COLO668 (cell line): Measurements from ENCODE around the gene HPS1.

Experiments
- DNase-seq: peaks from one replicate; lab custom pipeline; 2025; ENCODE audit not compliant: unreplicated experiment; lab: John Stamatoyannopoulos, UW

HPS1 gene

GRCh38 chr10:98446661-98447221 is at the start of gene HPS1:
Gene HPS1 (minus strand): TSS chr10:98446935. CDS start chr10:98443240, 3,695 bp downstream.
- DNase-seq, result peak; percentile 80

- DNase-seq, result no peak
These were observed 46.0 kb upstream of the HPS1 start for GRCh38 chr10:98492763-98493162.

- peak; percentile 9 for DNase-seq
These were observed 43.1 kb upstream of the HPS1 start for GRCh38 chr10:98489561-98490481.

GRCh38 chr10:98488669-98489430 is 42.1 kb upstream of the HPS1 start:
- DNase-seq, result no peak

GRCh38 chr10:98487649-98488048 is 40.9 kb upstream of the HPS1 start:
- no peak for DNase-seq

DNA sequence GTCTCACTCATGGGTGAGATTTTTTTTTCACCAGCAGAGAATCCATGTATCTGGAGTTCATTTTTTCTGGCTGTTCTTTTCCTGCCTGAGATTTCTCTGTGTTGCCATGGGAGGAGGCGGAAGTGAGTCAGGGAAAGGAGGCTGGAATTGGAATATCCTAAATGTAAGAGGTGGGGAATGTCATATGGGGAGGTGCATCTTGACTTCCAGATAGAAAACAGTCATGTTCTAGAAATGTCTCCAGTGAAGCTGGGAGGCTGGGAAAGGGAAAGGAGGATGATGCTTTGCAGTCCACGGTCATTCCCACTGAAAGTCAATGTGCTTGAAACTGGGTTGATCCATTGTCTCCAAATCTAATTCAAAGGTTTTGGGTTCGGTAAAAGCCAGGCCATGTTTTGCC is 39.7 kb upstream of the HPS1 start:
- no peak for DNase-seq

DNA sequence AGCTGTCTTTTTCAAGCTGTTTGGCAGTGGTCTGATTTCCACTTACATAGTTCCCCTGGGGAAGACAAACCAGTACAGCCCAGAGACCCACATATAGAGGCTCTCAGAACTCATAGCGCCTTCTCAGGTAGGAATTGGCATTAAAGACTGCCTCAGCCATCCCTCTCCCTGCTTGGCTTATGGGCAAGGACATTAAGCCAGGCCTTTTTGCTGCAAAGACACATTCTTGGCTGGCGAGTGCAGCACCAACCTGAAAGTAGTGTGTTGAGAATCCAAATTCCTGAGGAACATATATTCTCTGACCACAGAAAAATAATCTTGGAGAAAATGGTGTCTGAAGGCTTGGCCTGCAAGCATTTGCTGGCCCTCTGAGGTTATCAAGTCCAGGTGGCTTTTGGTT is 39.2 kb upstream of the HPS1 start:
- DNase-seq, result no peak

DNA sequence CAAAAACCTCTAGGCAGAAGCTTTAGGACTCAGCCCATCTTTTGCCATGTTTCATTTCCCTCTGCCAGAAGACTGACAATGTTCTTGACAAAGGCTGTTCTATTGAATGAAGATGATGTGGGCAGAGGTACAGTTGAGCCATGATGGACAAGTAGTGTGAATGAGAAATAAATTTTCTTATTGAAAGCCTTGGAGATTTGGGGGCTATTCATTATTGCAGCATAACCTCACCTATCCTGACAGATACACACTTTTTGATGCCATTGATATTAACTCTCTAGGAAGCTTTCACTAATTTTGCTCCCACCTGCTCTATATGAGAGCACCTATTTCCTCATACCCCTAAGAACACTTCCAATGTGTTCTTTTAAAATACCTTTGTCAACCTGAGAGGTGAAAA is 36.9 kb upstream of the HPS1 start:
- no peak for DNase-seq

DNA sequence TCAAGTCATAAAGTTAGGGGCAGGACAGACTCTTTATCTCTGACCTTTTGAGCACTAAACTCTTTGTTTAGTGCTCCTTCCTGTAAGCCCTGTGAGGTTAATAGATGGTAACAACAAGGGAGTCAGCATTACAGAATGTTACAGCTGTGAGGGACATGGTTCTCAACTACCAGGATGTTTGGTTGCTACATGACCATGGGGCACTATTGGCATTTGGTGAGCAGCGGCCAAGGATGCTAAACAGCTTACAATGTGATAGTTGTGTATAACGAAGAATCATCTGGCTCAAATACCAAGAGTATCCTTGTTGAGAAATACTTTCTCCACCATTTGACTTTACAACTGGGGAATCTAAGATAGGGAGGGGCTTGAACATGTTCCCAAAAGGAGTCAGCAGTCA is 35.4 kb upstream of the HPS1 start:
- DNase-seq, result no peak

DNA sequence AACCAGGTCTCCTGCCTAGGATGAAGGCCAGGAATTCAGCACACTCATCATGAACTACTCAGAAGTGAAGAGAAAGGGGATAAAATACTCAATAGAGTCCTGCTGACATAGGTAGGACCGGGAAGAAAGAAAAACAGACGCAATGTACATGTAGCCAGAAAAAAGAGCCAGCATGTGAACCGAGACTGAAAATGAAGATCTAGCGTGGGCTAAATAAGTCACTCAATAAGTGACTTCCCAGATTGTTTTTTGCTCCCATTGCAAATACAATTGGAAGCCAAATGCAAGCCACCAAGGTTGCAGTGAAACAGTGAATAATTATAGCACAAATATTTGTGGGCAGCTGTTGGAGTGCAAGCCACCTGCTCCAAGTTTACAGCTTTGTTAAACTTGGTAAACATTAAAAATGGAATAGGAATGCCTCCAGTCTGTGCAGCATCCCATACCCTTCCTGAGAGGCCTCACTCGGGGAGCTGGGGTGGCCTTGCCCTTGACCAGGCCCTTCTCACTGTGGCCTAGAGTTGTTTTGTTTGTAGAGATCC is 34.7 kb upstream of the HPS1 start:
- DNase-seq, result peak; percentile 7

DNA sequence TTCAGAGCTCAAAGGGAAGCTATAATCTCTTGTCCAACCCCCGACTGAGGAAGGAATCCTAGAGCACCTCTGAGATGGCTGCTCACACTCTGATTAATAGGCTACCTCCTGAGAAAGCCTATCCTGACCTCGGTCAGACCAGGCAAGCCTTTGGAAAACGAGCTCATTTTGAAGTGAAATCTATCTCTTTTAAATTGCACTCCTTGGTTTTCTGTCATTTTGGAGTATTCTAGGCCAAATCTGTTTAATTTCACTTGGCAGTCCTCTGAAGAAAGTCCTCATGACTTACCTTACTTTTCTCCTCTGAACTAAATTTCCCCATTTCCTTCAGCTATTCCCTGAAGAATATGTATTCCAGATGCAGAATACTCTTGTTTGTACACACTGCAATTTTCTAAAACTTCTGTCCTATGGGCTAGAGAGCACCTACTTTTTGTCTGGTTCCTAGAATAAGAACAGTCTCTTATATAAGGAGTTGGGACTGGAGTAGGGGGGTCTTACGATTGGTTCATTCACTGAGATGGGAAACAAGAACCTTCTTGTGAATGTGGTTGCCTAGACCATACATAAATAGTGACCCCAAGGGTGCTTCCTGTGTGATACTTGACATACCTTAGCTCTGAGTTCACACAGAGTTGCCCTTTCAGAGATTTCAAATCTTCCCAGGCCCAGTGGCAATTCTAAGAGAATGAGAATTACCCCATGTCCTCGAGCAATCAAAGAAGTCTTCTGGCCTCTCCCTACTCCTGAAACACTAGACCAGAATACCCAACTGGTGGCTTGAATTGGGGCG is 31.9 kb upstream of the HPS1 start:
- no peak for DNase-seq

- no peak for DNase-seq
These were observed 31.1 kb upstream of the HPS1 start for GRCh38 chr10:98477861-98478260.

GRCh38 chr10:98474628-98475027 is 27.9 kb upstream of the HPS1 start:
- no peak for DNase-seq

GRCh38 chr10:98472196-98472595 is 25.5 kb upstream of the HPS1 start:
- no peak for DNase-seq

DNA sequence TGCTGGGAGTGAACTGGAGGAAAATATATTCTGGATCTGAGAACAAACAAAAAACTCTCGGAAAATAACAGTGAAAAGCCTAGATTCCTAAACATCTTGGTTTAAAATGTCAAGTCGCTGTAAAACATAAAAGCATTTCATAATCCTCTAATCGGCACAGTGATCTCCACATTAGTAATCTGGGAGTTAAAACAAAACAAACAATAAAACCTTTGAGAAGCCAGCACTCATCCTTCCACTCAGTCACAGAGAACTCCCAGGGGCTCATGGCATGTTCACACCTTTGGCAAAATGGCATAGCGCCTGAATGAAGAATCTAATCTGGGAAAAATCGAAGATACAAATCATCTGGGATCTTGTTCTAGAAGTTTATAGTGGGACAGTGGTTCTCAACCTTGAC is 24.1 kb upstream of the HPS1 start:
- DNase-seq, result no peak

GRCh38 chr10:98469001-98469931 is 22.5 kb upstream of the HPS1 start:
- no peak for DNase-seq

DNA sequence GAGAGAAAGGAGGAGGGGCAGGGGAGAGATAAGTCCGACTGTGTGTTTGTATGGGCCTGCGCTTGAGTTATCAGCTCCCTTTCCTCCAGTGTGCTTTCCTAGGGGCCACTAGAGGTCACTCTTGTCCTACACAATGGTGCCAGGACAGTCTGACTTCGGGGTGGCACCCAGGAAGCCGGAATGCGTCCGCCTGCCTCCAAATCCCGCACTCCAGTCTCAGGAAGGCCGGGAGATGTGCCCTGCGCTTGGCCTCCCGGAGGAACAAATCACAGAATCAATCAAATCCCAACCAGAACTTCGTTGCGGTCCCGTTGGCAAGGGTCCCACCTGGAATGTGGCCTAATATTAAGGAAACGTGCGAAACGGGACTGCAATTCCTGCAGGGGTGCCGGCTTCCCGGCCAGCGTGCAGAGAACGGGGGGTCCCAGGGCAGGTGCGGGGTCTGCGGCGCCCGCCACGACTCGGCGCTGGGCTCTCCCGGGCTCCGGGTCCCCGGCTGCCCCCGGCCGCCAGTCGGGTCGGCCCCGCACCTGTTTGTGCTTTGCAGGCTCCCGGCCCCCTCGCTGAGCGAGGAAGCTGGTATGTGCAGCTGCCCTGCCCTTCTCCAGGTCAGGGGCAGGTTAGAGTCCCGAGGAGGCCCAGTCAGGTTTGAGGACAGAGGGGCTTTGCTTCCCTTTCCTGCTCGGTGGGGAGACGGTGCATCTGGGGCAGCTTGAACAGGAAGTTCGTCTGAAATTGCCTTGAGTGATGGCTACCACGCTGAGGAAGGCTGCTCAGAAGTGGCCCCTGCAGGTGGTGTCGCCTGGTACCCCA is 21.0 kb upstream of the HPS1 start:
- peak; percentile 69 for DNase-seq

- no peak for DNase-seq
These were observed 20.2 kb upstream of the HPS1 start for GRCh38 chr10:98466861-98467505.
